Erythroblast (primary cell): ENCODE data around the gene RAB30.

Source experiments
- GATA1 ChIP-seq: IDR thresholded peaks from 2 replicates; pipeline ENCODE4 v1.6.1; 2011; ENCODE audit warnings: low read depth, mild to moderate bottlenecking, control low read depth, low read length, moderate library complexity
- POLR2A ChIP-seq: IDR thresholded peaks from 2 replicates; pipeline ENCODE4 v1.6.1; 2011; ENCODE audit warnings: mild to moderate bottlenecking, low read length

DNA sequence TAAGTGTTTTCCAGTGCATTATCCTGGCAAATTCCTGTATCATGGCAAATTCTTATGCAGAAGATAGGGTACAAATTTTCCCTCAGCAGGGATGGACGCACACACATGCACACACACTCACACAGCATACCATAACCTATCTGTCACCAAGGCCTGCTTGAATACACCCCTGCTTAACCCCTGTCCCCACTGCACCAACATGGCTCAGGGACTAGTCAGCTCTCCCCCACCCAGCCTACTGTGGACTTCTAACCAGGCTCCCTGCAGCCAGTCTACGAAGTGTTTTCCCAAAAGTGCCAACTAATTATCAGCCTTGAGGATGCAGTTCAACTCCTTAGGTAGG lies 63.1 kb downstream of the RAB30 start:
- no peak for TF ChIP-seq POLR2A
- no peak for TF ChIP-seq GATA1
